RKO (cell line): ENCODE data around the gene FSCN2.

ENCODE experiments used
- DNase-seq: peaks from one replicate; pipeline ENCODE4 v3.0.0-alpha.2; 2016; ENCODE audit warnings: low spot score

The FSCN2 gene

DNA sequence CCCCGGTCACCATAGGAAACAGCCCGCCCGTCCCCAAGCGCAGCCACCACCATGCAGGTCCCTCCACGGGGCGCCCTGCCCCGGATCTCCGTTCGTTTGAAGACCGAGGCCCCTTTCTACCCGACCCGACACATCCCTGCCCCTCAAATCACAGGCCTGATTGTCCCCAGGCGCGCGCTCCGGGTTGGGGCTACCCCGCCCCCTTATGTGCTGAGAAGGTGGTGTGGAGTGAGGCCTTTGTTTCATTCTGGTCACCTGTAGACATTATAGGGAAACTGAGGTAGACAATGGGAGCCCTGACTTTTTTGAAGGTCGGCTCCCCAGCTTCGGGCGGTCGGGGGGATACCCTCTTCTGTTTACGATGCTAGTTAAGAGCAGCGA, 14.8 kb upstream of the FSCN2 start:
- peak; percentile 77 for DNase-seq

DNA sequence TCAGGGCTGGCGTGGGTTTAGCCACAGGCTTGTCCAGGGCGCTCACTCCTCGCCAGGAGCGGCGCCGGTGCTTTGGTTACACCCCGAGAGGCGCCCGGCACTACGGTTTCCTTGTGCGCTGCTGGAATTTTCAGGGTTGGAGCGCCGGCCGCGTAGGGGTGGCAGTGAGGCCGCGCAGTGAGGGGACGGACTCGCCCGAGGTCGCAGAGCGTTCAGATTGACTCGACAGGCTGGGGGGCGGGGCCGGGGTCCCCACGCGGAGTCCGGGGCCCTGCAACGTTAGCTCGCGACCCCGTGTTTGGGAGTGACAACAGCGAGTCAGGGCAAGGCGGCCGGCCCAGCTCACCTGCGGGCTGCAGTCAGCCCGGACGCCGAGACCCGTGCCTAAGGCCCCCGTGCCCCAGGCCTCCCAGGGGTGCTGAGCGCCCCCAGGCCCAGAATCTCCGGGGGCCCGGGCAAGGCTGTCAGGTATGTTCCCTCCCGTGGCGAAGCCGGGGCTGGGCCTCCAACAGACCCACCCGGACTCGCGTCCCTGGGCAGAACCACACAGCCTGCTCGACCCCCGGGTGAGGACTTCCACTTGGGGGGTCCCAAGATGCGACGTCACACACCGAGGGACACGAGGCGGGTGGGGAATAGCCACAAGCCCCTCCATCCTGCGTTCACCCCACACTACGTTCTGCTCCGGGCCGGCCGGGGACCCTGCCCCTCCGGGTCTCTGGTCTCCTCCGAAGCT, 14.3 kb upstream of the FSCN2 start:
- DNase-seq = peak; percentile 83

DNA sequence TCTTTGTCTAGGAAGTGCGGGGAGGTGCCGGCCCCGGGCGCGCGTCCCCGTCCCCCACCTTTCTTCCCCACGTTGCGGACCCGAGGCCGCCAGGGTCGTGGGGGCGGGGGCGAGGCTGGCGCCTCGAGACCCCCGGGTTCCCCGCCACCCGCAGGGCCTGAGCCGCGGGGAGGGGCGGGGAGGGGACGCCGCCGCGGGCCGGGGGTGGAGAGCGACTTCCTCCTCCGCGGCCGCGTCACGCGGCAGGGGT, 13.8 kb upstream of the FSCN2 start:
- no peak for DNase-seq

GRCh38 chr17:81514739-81515529, 13.2 kb upstream of the FSCN2 start:
- DNase-seq = peak; percentile 87

DNA sequence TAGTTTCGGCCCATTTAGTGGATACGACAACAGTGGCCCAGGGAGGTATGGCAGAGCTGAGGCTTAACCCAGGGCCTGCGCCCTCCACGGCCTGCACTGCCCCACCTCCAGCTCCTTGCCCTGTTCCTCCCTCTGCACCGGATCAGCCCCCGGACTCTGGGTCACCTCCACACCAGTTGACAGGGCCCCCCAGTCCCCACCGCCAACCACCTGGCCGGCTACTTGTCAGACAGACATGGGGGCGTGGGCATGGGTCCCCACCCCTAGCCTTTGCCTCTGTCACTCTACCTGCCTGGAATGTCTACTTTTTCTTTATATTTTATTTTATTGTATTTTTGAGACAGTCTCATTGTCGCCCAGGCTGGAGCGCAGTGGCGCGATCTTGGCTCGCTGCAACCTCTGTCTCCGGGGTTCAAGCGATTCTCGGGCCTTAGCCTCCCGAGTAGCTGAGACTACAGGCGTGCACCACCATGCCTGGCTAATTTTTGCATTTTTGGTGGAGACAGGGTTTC, 12.6 kb upstream of the FSCN2 start:
- no peak for DNase-seq

DNA sequence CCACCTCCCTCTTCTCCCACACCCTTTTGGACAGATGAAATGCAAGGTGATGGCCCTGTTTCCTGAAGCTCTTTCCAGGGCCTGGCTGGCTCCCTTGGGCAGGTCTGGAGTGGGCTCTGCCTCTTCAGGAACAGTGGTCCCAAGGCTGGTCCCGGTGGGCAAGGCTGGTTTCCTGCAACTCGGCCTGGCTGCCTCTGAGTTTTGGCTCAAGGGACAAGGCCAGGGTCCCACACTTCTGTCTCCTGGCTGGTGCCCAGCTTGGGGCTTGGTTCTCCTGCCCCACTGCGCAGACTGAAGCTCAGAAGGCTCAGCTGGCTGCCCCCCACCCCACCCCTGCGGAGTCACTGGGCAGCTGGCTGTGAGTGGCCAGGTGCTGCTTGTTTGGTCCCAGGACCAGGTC, 11.7 kb upstream of the FSCN2 start:
- no peak for DNase-seq

DNA sequence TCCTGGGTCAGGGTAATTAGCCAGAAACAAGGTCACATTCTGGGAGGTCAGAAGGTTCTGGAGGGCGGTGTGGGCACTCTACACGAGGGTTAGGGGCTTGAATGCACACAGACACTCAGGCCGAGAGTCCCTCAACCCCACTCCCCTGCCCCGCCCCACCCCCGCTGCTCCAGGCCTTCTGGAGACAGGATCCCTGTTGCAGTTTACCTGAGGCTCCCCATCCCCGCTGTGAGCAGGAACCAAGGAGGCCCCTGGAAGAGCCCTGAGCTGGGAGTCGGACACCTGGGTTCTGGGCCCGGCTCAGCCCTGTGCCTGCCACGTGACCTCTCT, 11.2 kb upstream of the FSCN2 start:
- DNase-seq = no peak

GRCh38 chr17:81517339-81518112, 10.7 kb upstream of the FSCN2 start:
- peak; percentile 74 for DNase-seq

DNA sequence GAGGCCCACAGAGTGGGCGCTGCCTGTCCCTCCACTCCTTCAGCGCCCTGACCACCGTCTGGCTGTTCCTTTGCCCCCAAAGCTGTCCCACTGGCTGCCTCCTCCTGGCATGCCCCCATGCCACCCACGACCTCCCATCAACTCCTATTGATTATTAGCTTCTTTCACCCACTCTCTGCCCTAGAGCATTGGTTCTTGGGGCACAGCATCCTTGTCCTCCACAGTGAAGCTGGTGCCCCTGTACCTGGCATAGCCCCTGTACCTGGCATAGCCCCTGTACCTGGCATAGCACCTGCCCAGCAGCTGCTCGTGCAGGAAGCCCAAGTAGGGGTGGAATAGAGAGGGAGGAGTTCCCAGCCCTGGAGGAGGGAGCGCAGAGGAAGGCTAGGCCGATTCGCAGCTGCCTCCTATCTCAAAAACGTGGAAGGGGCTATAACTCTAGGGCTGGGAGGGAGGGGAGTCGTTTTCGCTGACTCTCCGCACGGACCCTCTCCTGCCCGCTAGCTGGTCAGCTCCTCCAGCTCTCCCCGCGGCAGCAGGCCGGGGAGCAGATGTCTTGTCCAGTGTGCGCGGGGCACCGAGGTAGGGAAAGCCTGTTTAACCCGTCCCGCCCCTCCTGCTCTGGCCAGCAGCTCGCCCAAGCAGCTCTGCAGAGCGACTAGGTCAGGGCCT, 9.9 kb upstream of the FSCN2 start:
- DNase-seq = no peak

- peak; percentile 66 for DNase-seq
These were observed 9.3 kb upstream of the FSCN2 start for GRCh38 chr17:81518785-81519283.

DNA sequence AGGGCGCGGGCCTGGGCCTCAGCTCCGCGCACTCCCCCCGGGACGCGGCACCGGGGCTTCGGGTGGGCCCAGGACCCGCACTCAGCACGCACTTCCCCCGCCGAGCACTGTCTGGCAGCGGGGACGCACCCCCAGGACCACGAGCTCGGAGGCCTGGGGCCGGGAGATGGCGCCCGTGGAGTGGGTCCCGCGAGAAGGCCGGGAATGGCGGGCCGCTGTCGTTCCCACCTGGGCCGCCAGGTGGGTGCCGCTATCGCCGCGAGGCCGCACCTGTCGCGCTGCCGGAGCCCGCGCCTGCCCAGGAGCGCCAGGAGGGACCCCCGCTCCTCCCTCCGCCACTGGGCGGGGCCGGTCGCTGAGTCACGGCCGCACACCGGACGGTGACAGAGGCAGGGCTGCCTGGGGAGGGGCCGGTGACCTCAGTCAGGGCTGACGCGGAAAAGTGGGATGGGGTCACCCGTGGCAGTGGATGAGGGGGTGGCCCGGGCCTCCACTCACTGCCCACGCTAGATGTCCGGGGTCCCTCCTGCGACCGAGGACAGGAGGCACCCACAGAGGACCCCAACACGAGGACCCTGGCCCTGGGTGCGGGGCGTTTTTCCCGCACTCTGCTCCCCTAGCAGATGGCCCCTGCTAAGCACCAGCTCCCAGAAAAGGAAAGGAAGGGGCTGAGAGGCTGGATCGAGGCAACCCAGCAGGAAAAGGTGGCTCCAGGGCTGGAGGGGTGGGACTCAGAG, 8.7 kb upstream of the FSCN2 start:
- peak; percentile 45 for DNase-seq

GRCh38 chr17:81520021-81520901, 7.9 kb upstream of the FSCN2 start:
- no peak for DNase-seq

DNA sequence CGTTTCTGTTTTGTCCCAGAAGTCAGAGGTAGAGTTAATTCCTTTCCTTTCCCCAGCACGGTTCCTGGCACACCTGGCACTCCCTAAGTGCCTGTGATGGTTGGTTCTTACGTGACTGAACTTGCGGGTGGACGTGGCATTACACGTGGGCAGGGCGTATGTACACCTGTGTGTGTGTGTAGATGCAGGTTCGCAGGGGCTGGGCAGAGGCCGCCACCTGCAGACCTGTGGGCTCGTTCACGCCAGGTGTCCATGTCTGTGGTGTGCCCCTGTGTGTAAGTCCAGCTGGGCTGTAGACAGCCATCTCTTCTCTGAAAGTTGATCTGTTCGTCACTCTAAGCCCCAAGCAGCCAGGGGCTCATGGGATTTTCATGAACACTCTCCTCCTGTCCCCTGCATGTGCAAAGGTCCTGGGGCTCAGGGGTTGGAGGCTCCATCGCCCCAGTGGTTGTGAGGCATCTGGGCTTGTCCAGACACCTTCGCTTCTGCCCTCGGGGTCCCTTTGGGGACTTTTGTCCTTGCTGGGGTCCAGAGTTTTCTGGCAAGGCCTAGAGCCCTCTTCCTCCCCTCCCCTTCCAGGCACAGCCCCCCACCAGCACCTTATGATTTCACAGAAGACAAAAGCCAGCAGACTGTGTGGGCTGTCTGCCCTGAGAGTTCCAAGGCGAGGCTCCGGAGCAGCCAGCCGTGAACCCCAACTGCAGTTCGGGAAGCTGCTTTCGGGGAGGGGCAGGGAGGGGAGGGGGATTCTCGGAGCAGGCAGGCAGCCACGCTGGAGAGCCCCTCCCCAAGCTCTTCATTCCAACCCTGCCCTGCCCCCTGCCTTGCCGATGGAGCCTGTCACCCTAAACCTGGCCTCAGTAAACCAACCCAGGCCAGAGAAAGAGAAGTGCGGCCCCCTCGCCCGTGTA, 5.4 kb upstream of the FSCN2 start:
- no peak for DNase-seq

DNA sequence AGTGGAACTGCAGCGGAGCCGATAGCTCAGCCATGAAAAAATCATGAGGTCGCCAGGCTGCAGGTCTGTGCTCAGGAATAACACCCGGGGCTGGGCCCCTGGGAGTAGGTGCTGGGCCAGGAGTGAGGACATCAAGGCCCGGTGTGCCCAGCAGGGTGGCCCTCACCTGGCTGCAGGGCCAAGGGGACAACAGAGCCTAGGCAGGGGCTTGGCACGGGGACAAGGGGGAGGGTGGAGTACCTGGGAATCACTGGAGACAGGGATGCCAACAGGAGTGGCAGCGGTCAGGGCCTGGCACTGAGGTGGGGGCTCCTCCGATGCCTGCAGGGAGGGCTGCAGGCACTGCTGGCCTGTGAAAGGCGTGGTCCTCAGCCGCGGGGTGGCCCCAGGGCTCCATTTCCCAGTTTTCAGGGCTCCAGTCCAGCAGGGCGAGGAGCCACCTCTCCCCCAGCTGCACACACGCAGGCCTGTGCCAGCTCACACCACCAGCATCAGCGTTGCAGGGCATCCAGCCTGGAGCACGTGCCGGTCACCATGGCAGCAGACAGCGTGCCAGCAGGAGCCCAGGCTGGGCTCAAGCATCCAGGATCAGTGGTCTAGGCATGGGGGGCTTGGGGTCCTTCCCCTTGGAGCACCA, 4.7 kb upstream of the FSCN2 start:
- DNase-seq = no peak

DNA sequence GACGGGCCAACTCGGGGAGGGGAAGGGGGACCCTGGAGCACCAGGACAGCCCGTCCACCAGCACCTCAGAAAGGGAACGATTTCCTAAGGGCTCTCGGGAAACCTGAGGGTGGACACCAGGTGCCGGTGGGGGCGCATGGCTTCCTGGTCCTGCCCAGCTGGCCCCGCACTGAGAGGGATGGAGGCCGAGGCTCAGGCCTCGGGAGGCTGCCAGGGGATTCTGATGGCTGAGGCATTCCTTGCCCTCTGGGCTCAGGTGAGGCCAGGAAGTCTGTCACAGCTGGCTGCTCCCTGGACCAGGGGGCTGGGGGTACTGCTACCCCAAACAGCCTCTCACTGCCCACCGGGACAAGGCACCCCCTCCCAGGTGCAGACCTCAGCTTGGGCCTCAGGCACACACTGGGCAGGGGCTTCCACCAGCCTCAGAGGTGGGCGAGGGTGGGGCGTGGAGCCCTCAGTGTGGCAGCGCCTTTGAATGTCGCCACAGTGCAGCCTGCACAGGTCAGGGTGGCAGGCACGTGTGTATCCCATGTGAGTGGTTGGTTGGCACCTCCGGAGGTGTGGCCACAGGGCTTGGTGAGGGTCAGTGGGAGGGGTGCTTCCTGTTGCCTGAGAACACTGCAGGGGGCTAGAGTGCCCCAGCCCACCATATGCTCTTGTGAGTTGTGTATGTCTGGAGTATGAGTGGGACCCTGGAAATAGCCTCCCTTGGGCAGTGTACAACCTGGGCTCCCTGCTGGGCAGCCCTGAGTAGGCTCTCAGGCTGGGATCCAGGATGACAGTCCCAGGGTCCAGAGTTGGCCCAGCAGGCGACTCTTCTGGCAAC, 3.9 kb upstream of the FSCN2 start:
- no peak for DNase-seq

DNA sequence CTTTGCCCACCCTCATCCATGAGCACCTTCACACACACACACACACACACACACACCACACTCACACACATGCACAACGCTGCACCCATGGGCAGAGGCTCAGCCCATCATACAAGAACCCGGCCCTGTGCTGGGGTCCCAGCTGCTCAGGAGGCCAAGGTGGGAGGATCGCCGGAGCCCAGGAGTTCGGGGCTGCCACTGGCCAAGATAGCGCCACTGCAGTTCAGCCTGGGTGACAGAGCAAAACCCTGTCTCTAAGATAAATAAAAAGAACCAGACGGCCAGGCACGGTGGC, 3.4 kb upstream of the FSCN2 start:
- no peak for DNase-seq

DNA sequence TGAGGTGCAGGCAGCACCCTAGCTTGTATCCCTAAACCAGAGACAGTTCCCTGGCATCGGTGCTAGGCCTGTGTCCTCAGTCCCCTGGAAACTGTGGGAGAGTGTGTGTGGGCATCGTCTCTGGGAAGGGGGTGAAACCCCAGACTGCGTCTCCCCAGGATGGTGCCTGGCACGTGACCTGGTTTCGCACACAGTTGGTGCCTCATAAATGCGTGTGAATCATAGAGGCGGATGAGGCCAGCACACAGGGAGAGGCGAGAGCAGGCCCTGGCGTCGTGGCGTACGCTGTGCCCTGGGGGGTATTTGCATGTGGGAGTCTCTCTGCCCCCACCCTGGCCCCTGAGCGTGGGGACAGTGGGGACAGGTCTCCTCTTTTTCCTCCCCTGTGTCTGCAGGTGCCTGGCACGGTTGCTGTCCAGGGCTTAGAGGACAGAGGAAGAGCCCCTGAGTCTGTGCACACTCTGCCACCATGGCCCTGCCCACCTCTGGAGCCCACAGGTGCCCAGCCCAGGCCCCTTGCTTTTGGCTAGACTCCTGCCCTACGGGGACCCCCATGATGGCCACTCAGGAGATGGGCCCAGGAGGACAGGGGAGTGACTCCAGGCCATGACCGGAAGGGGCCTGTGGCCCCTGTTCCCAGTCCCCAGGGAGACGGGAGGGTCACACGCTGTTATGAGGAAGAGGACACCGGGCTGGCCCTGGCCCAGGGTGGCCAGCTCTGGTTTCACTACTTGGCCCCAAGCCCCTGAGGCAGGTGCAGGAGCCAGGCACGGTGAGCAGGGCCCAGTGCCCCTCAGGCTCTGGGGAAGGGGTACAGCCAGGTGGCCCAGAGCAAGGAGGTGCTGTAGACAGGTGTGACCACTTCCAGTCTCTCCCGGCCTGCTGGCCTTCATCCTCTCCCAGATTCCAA, 1.3 kb upstream of the FSCN2 start:
- DNase-seq = no peak

- no peak for DNase-seq
These were observed 140 bp downstream of the FSCN2 start for GRCh38 chr17:81528384-81528650.
